Esophagus muscularis mucosa (tissue), 3 donors: ENCODE results near the gene DDX21.

ENCODE experiments used
- POLR2A ChIP-seq: fragments of 450-650 bp; IDR thresholded peaks from one replicate; pipeline ENCODE4 v1.6.1; 2017; ENCODE audit warnings: antibody characterized with exemption, moderate library complexity, mild to moderate bottlenecking, low read depth
- POLR2AphosphoS5 ChIP-seq, 2 donors: sonication (generic); formaldehyde crosslinking; IDR thresholded peaks; one replicate each; pipeline ENCODE4 v1.6.1; 2017; ENCODE audit warnings: antibody characterized with exemption in 2 of 2
- TF ChIP-seq, protein P1 (sequence below), 3 experiments: fragments of 200-600 bp in 2 of 3; fragments of 450-650 bp in 1 of 3; sonication (generic) in 2 of 3; IDR thresholded peaks; one replicate each; pipeline ENCODE4 v1.5.1; 2017 to 2019; ENCODE audit warnings: antibody characterized with exemption in 3 of 3, mild to moderate bottlenecking in 2 of 3, moderate library complexity in 1 of 3

DNA sequence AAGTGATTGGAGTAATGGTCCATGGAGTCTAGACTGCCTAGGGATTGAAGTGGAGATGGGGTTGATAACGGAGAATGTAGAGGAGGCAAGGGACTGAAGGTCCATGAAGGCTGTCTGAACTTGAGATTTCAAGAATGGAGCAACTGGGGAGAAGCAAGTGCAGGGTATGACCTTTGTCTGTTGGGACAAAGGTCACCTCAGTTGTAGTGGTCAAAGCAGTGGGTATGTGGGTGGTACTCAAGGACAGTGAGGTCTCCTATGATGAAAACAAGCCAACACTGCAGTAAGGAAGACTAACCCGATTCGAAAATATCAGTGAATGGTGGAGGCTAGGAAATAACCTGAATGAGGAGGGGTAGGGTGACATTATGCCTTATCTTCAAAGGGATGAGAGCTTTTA is 5.4 kb upstream of the DDX21 start:
- TF ChIP-seq, protein P1, sequence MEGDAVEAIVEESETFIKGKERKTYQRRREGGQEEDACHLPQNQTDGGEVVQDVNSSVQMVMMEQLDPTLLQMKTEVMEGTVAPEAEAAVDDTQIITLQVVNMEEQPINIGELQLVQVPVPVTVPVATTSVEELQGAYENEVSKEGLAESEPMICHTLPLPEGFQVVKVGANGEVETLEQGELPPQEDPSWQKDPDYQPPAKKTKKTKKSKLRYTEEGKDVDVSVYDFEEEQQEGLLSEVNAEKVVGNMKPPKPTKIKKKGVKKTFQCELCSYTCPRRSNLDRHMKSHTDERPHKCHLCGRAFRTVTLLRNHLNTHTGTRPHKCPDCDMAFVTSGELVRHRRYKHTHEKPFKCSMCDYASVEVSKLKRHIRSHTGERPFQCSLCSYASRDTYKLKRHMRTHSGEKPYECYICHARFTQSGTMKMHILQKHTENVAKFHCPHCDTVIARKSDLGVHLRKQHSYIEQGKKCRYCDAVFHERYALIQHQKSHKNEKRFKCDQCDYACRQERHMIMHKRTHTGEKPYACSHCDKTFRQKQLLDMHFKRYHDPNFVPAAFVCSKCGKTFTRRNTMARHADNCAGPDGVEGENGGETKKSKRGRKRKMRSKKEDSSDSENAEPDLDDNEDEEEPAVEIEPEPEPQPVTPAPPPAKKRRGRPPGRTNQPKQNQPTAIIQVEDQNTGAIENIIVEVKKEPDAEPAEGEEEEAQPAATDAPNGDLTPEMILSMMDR (IDR thresholded peaks at IDR 0.05) = no peak
- no peak for TF ChIP-seq POLR2AphosphoS5 (IDR thresholded peaks at IDR 0.05)
- TF ChIP-seq POLR2A = no peak
